K562 (cell line): ENCODE data around the gene PDCD1LG2.

Experiments used
- BRD9 ChIP-seq: fragments of 450-650 bp; IDR thresholded peaks from 2 replicates; pipeline ENCODE4 v1.6.1; 2018; ENCODE audit warnings: low read depth; ENCODE audit not compliant: partially characterized antibody
- CTBP1 ChIP-seq: fragments of 450-650 bp; IDR thresholded peaks from 2 replicates; pipeline ENCODE4 v1.6.1; 2016; ENCODE audit warnings: borderline replicate concordance
- MTA2 ChIP-seq: fragments of 450-650 bp; IDR thresholded peaks from 2 replicates; pipeline ENCODE4 v1.6.1; 2016; ENCODE audit warnings: low read depth
- SNIP1 ChIP-seq: fragments of 450-650 bp; IDR thresholded peaks from 2 replicates; pipeline ENCODE4 v1.7.1; 2017; ENCODE audit warnings: low read depth, mild to moderate bottlenecking
- ZNF133 ChIP-seq: fragments of 250-450 bp; sonication (Bioruptor Pico); IDR thresholded peaks from 2 replicates; pipeline ENCODE4 v1.4.0; 2020; ENCODE audit warnings: mild to moderate bottlenecking
- TF ChIP-seq, protein P1 (sequence below), 2 experiments: fragments of 450-650 bp; formaldehyde crosslinking in 1 of 2; IDR thresholded peaks; 2 replicates each; pipeline versions ENCODE4 v1.4.0 to v1.6.1; 2014 to 2020; ENCODE audit warnings: mild to moderate bottlenecking in 2 of 2, borderline replicate concordance in 1 of 2, low read depth in 1 of 2
- TF ChIP-seq, protein P2 (sequence below): fragments of 450-650 bp; conservative IDR thresholded peaks from 2 replicates; pipeline ENCODE4 v1.6.1; 2016; ENCODE audit warnings: missing genetic modification characterization, low read depth, mild to moderate bottlenecking, control low read depth, missing compliant biosample characterization
- TF ChIP-seq, protein P3 (sequence below), 3 experiments: IDR thresholded peaks in 2 of 3; conservative IDR thresholded peaks in 1 of 3; 2 replicates each; pipeline ENCODE4 v1.5.1; 2011 to 2012; ENCODE audit warnings: low read length in 3 of 3, mild to moderate bottlenecking in 3 of 3, control low read depth in 2 of 3, improper control_type of control experiment in 1 of 3, inconsistent platforms in 1 of 3, low read depth in 1 of 3, mixed read lengths in 1 of 3, moderate library complexity in 1 of 3; ENCODE audit not compliant: insufficient read depth in 2 of 3

DNA sequence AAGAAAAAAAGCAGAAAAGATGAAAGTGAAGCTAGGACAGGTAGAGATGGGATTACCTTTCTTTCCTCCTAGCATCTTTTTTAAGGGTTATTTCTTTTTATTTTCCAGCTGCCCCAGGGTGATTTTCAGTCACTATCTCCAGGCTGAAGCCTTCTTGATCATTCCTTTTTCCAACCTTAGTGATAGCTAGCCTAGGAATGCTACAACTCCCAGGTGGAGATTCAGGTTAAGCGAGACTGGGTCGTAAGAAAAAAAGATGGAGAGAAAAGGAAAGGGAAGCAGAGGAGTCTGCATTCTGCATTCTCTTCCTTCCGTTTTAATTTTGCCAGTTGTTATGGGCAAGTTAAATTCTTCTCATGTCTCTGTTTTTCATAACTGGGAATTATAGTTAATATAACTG, 81.9 kb downstream of the PDCD1LG2 start:
- no peak for TF ChIP-seq ZNF133 (CRISPR knock-in tag)
- TF ChIP-seq CTBP1: no peak
- TF ChIP-seq, protein P1, sequence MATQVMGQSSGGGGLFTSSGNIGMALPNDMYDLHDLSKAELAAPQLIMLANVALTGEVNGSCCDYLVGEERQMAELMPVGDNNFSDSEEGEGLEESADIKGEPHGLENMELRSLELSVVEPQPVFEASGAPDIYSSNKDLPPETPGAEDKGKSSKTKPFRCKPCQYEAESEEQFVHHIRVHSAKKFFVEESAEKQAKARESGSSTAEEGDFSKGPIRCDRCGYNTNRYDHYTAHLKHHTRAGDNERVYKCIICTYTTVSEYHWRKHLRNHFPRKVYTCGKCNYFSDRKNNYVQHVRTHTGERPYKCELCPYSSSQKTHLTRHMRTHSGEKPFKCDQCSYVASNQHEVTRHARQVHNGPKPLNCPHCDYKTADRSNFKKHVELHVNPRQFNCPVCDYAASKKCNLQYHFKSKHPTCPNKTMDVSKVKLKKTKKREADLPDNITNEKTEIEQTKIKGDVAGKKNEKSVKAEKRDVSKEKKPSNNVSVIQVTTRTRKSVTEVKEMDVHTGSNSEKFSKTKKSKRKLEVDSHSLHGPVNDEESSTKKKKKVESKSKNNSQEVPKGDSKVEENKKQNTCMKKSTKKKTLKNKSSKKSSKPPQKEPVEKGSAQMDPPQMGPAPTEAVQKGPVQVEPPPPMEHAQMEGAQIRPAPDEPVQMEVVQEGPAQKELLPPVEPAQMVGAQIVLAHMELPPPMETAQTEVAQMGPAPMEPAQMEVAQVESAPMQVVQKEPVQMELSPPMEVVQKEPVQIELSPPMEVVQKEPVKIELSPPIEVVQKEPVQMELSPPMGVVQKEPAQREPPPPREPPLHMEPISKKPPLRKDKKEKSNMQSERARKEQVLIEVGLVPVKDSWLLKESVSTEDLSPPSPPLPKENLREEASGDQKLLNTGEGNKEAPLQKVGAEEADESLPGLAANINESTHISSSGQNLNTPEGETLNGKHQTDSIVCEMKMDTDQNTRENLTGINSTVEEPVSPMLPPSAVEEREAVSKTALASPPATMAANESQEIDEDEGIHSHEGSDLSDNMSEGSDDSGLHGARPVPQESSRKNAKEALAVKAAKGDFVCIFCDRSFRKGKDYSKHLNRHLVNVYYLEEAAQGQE (IDR thresholded peaks at IDR 0.05; ENCODE audit: borderline replicate concordance): no peak
- TF ChIP-seq, protein P1 (CRISPR knock-in tag; IDR thresholded peaks at IDR 0.05; ENCODE audit: low read depth): no peak
- TF ChIP-seq, protein P2, sequence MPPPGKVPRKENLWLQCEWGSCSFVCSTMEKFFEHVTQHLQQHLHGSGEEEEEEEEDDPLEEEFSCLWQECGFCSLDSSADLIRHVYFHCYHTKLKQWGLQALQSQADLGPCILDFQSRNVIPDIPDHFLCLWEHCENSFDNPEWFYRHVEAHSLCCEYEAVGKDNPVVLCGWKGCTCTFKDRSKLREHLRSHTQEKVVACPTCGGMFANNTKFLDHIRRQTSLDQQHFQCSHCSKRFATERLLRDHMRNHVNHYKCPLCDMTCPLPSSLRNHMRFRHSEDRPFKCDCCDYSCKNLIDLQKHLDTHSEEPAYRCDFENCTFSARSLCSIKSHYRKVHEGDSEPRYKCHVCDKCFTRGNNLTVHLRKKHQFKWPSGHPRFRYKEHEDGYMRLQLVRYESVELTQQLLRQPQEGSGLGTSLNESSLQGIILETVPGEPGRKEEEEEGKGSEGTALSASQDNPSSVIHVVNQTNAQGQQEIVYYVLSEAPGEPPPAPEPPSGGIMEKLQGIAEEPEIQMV (tag): no peak
- no peak for TF ChIP-seq SNIP1
- TF ChIP-seq, protein P3, sequence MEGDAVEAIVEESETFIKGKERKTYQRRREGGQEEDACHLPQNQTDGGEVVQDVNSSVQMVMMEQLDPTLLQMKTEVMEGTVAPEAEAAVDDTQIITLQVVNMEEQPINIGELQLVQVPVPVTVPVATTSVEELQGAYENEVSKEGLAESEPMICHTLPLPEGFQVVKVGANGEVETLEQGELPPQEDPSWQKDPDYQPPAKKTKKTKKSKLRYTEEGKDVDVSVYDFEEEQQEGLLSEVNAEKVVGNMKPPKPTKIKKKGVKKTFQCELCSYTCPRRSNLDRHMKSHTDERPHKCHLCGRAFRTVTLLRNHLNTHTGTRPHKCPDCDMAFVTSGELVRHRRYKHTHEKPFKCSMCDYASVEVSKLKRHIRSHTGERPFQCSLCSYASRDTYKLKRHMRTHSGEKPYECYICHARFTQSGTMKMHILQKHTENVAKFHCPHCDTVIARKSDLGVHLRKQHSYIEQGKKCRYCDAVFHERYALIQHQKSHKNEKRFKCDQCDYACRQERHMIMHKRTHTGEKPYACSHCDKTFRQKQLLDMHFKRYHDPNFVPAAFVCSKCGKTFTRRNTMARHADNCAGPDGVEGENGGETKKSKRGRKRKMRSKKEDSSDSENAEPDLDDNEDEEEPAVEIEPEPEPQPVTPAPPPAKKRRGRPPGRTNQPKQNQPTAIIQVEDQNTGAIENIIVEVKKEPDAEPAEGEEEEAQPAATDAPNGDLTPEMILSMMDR (IDR thresholded peaks at IDR 0.05 in 2 of 3, conservative IDR thresholded peaks at IDR 0.05 in 1 of 3; ENCODE audit: insufficient read depth in 2 of 3, low read depth in 1 of 3, low read length in 3 of 3): no peak
- TF ChIP-seq MTA2: no peak
- TF ChIP-seq BRD9: no peak
